Loucy (cell line): Measurements from ENCODE around the gene APOH.
A peak's percentile ranks its signal among the peaks of the same experiment; 100 is the strongest.

Experiments
- H2AFZ ChIP-seq: fragments of 200-600 bp; sonication (generic); 2 replicates; pipeline ENCODE4 v1.6.0; 2016; ENCODE audit warnings: antibody characterized with exemption, mild to moderate bottlenecking, low read length, moderate library complexity
- H3F3A ChIP-seq: fragments of 200-600 bp; 2 replicates; pipeline ENCODE4 v1.6.0; 2016; ENCODE audit warnings: antibody characterized with exemption, low read depth, mild to moderate bottlenecking
- H3K27me3 ChIP-seq: fragments of 200-600 bp; sonication (generic); 2 replicates; pipeline ENCODE4 v1.6.1; 2014; ENCODE audit warnings: low read length, mild to moderate bottlenecking; ENCODE audit not compliant: insufficient read depth, poor library complexity, severe bottlenecking
- H3K36me3 ChIP-seq: fragments of 200-600 bp; sonication (generic); 2 replicates; pipeline ENCODE4 v1.6.1; 2016; ENCODE audit warnings: low read length; ENCODE audit not compliant: insufficient read depth
- H3K4me1 ChIP-seq: fragments of 200-600 bp; sonication (generic); 2 replicates; pipeline ENCODE4 v1.5.1; 2014; ENCODE audit warnings: low read length, mild to moderate bottlenecking; ENCODE audit not compliant: insufficient read depth, poor library complexity, severe bottlenecking
- H3K4me2 ChIP-seq: fragments of 200-600 bp; sonication (generic); 2 replicates; pipeline ENCODE4 v1.6.0; 2014; ENCODE audit warnings: antibody characterized with exemption, low read length, low read depth, mild to moderate bottlenecking; ENCODE audit not compliant: poor library complexity, severe bottlenecking
- H3K4me3 ChIP-seq: fragments of 200-600 bp; sonication (generic); 2 replicates; pipeline ENCODE4 v1.5.1; 2014; ENCODE audit warnings: low read length, mild to moderate bottlenecking, mixed read lengths; ENCODE audit not compliant: poor library complexity, severe bottlenecking
- H3K79me2 ChIP-seq: fragments of 200-600 bp; sonication (generic); 2 replicates; pipeline ENCODE4 v1.6.1; 2014; ENCODE audit warnings: low read length; ENCODE audit not compliant: insufficient read depth
- H3K9ac ChIP-seq: fragments of 200-600 bp; sonication (generic); 2 replicates; pipeline ENCODE4 v1.6.0; 2014; ENCODE audit warnings: mild to moderate bottlenecking, low read depth, low read length, moderate library complexity; ENCODE audit not compliant: poor library complexity, severe bottlenecking
- H3K9me2 ChIP-seq: fragments of 200-600 bp; sonication (generic); replicated peaks from 2 replicates; pipeline ENCODE4 v1.6.1; 2016; ENCODE audit warnings: low read depth, low read length, mixed read lengths
- H3K9me3 ChIP-seq: fragments of 200-600 bp; sonication (generic); 2 replicates; pipeline ENCODE4 v1.6.1; 2014; ENCODE audit warnings: mild to moderate bottlenecking, antibody characterized with exemption, low read length, low read depth; ENCODE audit not compliant: insufficient read depth
- H4K20me1 ChIP-seq: fragments of 200-600 bp; sonication (generic); 2 replicates; pipeline ENCODE4 v1.6.0; 2014; ENCODE audit warnings: antibody characterized with exemption, low read length, mild to moderate bottlenecking; ENCODE audit not compliant: insufficient read depth, poor library complexity, severe bottlenecking
- CTCF ChIP-seq: fragments of 200-600 bp; sonication (generic); conservative IDR thresholded peaks from 2 replicates; pipeline ENCODE4 v1.5.1; 2014; ENCODE audit warnings: mild to moderate bottlenecking, antibody characterized with exemption, low read length
- EZH2phosphoT487 ChIP-seq: fragments of 200-600 bp; IDR thresholded peaks from 2 replicates; pipeline ENCODE4 v1.6.1; 2018; ENCODE audit warnings: antibody characterized with exemption, mild to moderate bottlenecking, moderate library complexity, borderline replicate concordance

APOH gene

GRCh38 chr17:66165537-66166123 is 63.6 kb downstream of the APOH start:
- no peak overlapping the region for H3K4me3 ChIP-seq
- H3K27me3 ChIP-seq = no peaks in the 10 kb centered on the region
- no peak overlapping the region for H2AFZ ChIP-seq
- no peaks in the 10 kb centered on the region for H3K36me3 ChIP-seq
- no peaks in the 10 kb centered on the region for H3K79me2 ChIP-seq
- H3K9ac ChIP-seq = no peak overlapping the region
- no peak overlapping the region for H3K4me2 ChIP-seq
- H4K20me1 ChIP-seq = no peaks in the 10 kb centered on the region
- no peaks in the 10 kb centered on the region for H3F3A ChIP-seq
- H3K4me1 ChIP-seq = no peaks in the 10 kb centered on the region
- no peaks in the 10 kb centered on the region for H3K9me3 ChIP-seq
- no peaks in the 10 kb centered on the region for H3K9me2 ChIP-seq
- TF ChIP-seq EZH2phosphoT487 = no peak
- TF ChIP-seq CTCF = peak; percentile 86
